Measurements from ENCODE around the gene LOXL1.
A peak's percentile ranks its signal among the peaks of the same experiment; 100 is the strongest.

The LOXL1 gene

GRCh38 chr15:73939138-73939537 lies 12.9 kb downstream of the LOXL1 start:
- DNase-seq (ENCODE audit: low read depth) = no peak

- no peak for DNase-seq (ENCODE audit: low read depth)
Observed at GRCh38 chr15:73940061-73940981, 14.1 kb downstream of the LOXL1 start.

DNA sequence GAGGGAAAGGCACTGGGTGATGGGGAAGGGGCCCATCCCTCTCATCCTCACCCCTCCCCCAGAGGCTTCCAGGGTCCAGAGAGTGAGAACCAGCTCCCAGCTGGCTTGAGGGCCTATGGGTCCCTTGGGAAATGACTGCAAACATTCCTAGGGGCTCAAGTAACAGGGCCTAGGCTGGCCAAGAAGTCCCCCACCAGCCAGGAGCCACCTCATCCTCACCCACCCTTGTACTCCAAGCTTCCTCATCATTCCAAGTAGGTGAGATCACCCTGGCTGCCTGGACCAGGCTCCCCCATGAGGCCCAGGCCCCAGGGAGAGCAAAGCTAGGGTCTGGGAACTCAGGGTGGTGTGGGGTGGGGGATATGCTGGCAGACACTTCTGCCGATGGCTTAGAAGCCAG lies 14.8 kb downstream of the LOXL1 start:
- DNase-seq (ENCODE audit: low read depth) = no peak

DNA sequence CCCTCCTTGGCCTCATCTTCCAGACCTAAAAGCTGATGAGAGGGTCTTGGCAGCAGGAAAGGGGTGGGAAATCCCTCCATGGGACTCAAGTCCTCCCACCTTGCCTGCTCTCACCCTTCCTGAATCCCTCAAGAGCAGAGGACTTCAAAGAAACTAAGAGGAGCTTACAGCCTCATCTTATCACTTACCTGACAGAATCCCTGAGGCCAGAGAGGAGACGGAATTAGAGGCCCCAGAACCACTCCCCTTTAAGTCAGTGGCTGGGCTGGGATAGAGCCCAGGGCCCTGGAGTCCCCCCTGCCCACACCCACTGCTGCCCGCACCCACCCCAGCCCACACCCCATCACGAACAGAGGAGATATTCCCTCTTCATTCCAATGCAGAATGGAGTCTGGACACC lies 15.2 kb downstream of the LOXL1 start:
- DNase-seq (ENCODE audit: low read depth) = no peak

GRCh38 chr15:73941871-73942635 lies 15.8 kb downstream of the LOXL1 start:
- no peak for DNase-seq (ENCODE audit: low read depth)

- DNase-seq (ENCODE audit: low read depth) = no peak
Observed at GRCh38 chr15:73942751-73943270, 16.5 kb downstream of the LOXL1 start.

- DNase-seq (ENCODE audit: low read depth) = no peak
Observed at GRCh38 chr15:73944161-73945129, 18.2 kb downstream of the LOXL1 start.

DNA sequence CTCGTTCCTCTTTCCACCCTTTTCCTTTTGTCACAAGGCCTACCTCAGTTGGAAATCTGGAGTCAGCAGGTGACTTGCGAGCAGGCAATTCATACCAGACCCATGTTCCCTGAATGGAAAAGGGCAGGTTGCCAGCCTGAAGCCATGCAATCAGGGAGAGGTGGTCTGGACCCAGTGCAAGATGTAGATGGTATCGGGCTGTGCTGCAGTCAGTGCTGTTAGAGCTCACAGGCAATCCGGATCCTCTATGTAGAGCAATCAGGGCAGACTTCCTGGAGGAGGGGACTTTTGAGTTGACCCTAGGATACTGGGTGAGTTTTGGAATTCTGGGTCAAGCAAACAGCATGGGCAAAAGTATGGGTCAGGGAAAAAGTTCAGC lies 18.9 kb downstream of the LOXL1 start:
- no peak for DNase-seq (ENCODE audit: low read depth)

- no peak for DNase-seq (ENCODE audit: low read depth)
Observed at GRCh38 chr15:73946046-73946721, 19.9 kb downstream of the LOXL1 start.

- no peak for DNase-seq (ENCODE audit: low read depth)
Observed at GRCh38 chr15:73946795-73947370, 20.6 kb downstream of the LOXL1 start.

DNA sequence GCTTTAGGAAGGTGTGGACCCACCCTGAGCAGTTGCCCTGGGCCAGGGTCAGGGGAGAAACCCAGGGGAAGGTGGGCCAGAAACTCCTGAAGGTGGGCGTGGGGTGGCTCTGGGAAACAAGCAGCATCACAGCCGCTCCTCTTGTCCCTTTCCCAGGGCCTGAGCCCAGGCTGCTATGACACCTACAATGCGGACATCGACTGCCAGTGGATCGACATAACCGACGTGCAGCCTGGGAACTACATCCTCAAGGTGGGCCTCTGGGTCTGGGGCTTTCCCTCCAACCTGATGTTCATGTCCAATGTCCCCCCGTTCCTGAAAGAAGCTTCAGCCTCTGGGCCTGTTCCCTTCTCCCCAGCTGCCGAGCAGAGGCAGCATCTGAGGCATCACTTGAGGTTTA lies 21.4 kb downstream of the LOXL1 start:
- no peak for DNase-seq (ENCODE audit: low read depth)

GRCh38 chr15:73948396-73948795 lies 22.1 kb downstream of the LOXL1 start:
- no peak for DNase-seq (ENCODE audit: low read depth)

GRCh38 chr15:73948982-73949381 lies 22.7 kb downstream of the LOXL1 start:
- no peak for DNase-seq (ENCODE audit: low read depth)

- DNase-seq (ENCODE audit: low read depth) = no peak
Observed at GRCh38 chr15:73949496-73949895, 23.2 kb downstream of the LOXL1 start.

GRCh38 chr15:73950479-73950830 lies 24.2 kb downstream of the LOXL1 start:
- DNase-seq (ENCODE audit: low read depth) = no peak

DNA sequence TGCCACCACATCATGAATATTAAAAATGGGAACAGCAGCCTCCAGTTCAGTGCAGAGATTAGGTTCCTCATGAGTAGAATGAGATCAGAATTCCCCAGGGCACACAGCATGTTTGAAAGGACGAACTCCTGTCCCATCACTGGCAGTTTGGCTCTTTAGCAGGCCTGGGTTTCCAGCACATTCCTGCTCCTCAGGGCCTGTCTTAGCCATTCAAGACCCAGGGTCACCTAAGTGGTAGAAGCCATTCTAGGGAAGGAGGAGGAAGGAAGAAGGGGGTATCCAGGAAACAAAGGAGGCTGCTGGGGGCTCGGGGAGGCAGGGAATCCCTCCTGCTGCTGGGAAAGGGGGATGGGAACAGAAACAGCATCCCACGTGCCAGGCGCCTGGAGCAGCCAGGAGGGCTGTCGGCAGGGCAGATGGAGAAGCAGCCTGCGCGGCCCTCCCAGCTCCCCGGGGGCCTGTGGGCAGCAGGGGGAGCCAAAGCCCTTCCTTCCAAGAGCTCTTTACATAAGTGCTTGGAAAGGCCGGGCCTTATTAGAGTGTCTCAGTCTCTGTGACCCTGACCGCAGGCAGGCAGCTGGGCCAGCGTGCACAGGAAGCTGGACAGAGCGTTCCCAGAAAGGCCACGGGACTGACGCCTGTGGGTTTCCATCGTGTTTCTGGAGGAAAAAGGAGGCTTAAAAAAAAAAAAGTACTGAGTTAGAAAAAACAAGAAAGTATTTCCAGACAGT lies 24.7 kb downstream of the LOXL1 start:
- DNase-seq (ENCODE audit: low read depth) = peak; percentile 48

DNA sequence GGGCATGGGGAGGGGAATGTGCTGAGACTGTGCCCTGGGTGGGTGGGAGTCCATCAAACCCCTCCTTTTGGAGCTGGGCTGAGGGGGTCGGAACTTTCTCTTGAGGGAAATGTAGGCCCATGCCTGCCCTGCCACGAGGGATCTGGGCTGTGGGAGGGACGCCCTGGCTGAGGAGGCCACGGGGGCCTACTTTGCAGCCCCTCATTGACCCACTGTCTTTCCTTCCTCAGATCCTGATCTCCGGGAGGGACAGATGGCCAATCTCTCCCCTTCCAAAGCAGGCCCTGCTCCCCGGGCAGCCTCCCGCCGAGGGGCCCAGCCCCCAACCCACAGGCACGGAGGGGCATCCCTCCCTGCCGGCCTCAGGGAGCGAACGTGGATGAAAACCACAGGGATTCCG lies 25.3 kb downstream of the LOXL1 start:
- no peak for DNase-seq (ENCODE audit: low read depth)

DNA sequence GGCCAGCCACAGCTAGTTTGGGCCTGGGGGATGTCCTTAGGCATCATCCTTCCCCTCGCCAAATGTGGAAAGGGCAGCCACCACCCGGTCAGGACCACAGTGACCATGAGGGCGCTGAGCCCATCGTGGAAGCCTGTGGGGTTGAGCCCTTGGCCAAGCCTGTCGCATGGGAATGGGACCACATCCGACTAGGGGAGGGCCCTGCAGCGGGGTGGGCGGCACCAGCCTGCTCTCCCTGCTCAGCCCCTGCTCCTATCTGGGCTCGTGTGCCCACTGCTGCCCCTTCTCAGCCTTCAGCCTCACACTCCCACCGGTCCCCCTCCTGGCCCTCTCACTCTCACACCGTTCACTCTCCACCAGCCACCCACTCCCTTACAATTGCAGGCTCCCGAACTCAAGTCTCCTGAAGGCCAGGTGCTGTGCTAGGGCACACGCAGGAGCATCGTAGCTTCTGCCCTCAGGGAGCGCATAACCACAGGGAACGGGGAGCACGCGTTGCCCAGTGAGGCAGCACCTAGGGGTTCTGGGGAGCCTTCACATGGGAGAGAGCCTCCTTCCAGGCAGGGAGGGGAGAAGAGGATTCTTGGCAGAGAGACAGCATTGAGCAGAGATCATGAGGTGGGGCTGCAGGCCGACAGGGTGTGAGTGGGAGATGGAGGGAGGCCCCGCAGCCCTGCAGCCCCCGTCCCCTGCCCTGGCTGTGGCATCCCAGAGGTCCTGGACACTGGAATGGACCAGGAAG lies 26.1 kb downstream of the LOXL1 start:
- DNase-seq (ENCODE audit: low read depth) = no peak

DNA sequence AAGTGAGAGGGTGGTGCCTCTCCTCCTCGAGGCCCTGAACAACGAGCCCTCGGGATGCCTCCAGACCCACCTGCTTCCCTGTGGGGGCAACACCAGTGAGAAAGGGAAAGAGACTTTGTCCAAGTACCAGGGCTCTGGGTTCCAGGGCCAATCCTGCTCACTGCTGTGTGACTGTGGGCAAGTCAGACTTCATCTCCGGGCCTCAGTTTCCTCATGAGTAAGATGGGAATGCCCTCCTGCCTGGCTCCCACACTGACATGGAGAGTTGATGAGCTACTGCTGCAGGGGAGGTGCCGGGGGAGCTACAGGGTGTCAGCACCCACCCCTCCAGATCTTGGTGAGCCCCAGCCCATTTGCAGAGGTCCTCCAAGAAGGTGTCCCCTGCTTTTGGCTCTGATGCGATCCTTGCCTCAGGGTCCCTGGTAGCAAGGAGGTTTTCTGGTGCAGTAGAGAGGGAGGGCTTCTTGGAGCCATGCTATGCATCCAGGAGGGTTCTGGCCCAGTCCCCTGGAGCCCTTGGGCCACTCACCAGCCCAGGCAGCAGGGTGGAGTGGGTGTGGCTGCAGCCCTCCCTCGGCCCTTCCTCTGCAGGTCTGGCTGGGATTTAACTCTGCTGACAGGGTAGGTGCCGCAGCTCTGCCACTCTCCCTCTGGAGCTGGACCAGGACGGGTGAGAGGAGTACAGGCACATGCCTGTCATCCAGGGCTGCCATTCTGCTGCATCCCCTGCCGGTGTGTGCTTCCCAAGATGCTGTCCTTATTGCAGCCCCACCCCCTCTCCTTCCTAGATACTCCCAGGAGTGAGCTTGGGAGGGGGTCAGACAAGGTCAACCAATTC lies 26.9 kb downstream of the LOXL1 start:
- DNase-seq (ENCODE audit: low read depth) = no peak

All from stimulated activated CD4-positive, alpha-beta T cell treated with anti-CD3 and anti-CD28 coated beads, Interleukin-2, amount 100 ng/mL, for 4 hours (primary cell).